ENCODE results near the gene EGFL7. TPM values are rescaled to one million over a fixed set of nuclear protein-coding genes. Genes with fewer than 3 reads are reported as not detected.

The EGFL7 gene
- total RNA-seq, 1 donor from 2014 or later = 7.0 TPM

GRCh38 chr9:136661641-136662325, 933 bp upstream of the EGFL7 start:
- no peak for TF ChIP-seq CTCF (IDR thresholded peaks at IDR 0.05)
- Mint-ChIP-seq H3K27me3 (ENCODE audit: low read depth) (peaks cover 8% of the 10 kb centered on the region), H3K36me3 (ENCODE audit: low read depth) (no peaks in the 10 kb centered on the region), H3K4me3 (ENCODE audit: unreplicated experiment) (no peak overlapping the region), H3K4me1 (ENCODE audit: low read depth) (peaks cover 6% of the 10 kb centered on the region), H3K9me3 (ENCODE audit: low read depth) (no peaks in the 10 kb centered on the region), H3K27ac (ENCODE audit: unreplicated experiment) (no peak overlapping the region)
- DNase-seq (ENCODE audit: low spot score) = no peak

DNA sequence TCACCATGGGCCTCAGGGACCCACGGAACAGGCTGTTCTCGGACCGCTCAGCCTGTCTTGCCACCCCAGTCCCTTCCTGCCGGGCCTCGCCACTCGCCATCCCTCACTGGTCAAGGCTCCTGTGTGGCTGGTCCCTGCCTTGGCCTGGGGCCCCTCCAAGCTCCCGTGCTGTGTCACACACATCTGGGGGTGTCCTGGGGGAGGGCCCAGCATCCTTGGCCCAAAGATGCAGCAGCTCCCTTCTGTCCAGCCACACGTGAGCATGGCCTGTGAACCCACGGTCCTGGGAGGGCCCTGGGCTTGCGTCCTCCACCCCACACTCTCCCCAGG, 425 bp upstream of the EGFL7 start:
- no peak overlapping the region for H3K4me3 Mint-ChIP-seq (ENCODE audit: unreplicated experiment)
- no peak for TF ChIP-seq CTCF (IDR thresholded peaks at IDR 0.05)
- H3K9me3 Mint-ChIP-seq (ENCODE audit: low read depth) = no peaks in the 10 kb centered on the region
- DNase-seq (ENCODE audit: low spot score) = no peak
- H3K36me3 Mint-ChIP-seq (ENCODE audit: low read depth) = no peaks in the 10 kb centered on the region
- no peak overlapping the region for H3K27ac Mint-ChIP-seq (ENCODE audit: unreplicated experiment)
- H3K4me1 Mint-ChIP-seq (ENCODE audit: low read depth) = peaks cover 7% of the 10 kb centered on the region
- H3K27me3 Mint-ChIP-seq (ENCODE audit: low read depth) = peaks cover 8% of the 10 kb centered on the region

DNA sequence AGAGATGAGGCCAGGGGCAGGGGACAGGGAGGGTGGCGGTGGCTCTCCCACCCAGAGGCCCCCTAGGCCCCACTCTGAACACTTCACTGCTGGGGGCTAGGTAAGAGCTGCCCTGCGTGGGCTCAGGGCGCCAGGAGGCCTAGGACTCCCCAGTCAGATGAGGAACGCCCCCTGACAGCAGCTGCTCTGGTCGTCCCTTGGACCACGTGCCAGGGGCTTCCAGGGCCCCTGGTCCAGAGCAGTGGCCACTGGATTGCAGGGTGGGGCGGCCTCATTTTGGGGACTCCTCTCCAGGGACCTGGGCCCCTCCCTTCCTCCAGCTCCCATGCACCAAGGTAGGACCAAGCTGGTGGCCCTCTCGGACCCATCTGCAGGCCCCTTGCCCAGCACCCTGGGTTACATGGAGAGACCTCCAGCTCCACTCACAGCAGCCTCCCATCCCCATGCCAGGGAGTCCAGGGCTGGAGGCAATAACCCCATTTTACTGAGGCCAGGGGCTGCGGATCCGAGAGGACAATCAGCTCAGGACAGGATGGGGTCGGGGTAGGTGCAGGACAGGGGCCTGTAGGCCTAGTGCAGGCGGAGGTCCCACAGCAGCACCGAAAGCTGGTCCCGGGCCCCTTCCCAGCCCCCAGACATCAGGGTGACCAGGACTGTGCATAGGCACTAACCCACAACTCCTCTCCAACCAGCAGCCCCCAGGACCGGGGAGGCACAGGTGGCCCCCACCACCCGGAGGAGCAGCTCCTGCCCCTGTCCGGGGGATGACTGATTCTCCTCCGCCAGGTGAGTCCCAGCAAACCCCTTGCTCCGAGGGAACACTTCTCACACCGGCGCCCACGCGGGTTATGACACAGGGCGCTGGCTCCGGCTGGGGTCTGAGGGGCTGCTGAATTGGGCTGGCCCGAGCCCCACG, 1.5 kb downstream of the EGFL7 start:
- Mint-ChIP-seq H3K4me3 (ENCODE audit: unreplicated experiment) (peak overlapping the region; percentile 72), H3K36me3 (ENCODE audit: low read depth) (no peaks in the 10 kb centered on the region), H3K27ac (ENCODE audit: unreplicated experiment) (no peak overlapping the region), H3K4me1 (ENCODE audit: low read depth) (peaks cover 7% of the 10 kb centered on the region), H3K9me3 (ENCODE audit: low read depth) (no peaks in the 10 kb centered on the region), H3K27me3 (ENCODE audit: low read depth) (no peaks in the 10 kb centered on the region)
- no peak for DNase-seq (ENCODE audit: low spot score)
- no peak for TF ChIP-seq CTCF (IDR thresholded peaks at IDR 0.05)

DNA sequence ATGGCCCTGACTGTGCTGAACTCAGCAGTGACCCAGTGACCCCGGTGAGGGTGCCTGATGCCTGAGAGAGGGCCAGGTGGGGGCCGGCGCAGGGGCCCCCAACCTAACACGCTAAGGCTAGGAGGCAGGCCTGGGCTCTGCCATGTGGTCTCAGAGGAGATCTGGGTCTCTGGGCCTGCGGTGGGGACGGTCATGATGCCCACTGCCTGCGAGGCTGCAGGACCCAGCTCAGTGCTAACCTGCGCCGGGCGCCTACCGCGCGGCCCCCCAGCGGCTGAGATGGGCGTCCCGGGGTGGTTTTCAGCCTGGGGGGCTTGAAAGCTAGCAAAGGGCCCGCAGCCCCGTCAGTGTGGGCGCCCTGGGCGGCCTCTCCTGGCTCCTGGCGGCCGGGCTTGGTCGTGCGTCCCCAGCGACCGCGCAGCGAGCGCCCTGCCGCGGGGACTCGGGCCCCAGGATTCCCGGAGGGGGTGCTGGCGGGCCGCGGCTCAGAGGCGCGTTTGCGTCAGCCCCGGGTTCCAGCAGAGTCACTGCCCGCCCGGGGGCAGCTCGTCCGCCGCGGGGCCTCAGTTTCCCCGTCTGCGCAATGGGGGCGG, 2.5 kb downstream of the EGFL7 start:
- Mint-ChIP-seq H3K27me3 (ENCODE audit: low read depth) (no peaks in the 10 kb centered on the region), H3K27ac (ENCODE audit: unreplicated experiment) (no peak overlapping the region)

More for the DNA sequence above, 2.5 kb downstream of the EGFL7 start:
- Mint-ChIP-seq H3K36me3 (ENCODE audit: low read depth) (no peaks in the 10 kb centered on the region), H3K4me1 (ENCODE audit: low read depth) (peaks cover 7% of the 10 kb centered on the region), H3K4me3 (ENCODE audit: unreplicated experiment) (peak overlapping the region; percentile 72), H3K9me3 (ENCODE audit: low read depth) (no peaks in the 10 kb centered on the region)
- TF ChIP-seq CTCF (IDR thresholded peaks at IDR 0.05) = peak; percentile 55
- DNase-seq (ENCODE audit: low spot score) = no peak
